Upper lobe of left lung (tissue), 6 donors: ENCODE data around the gene CRYGD. TPM values are rescaled to one million over a fixed set of nuclear protein-coding genes. Genes with fewer than 3 reads are reported as not detected.

Experiments
- ATAC-seq, 2 donors: fragments of 200-7000 bp; cut with Tn5 transposase; one replicate each; pipeline ENCODE4 v1.9.1; 2022; ENCODE audit warnings: mild to moderate bottlenecking in 2 of 2, moderate library complexity in 2 of 2; ENCODE audit not compliant: low FRiP score in 2 of 2
- DNase-seq, 2 donors: peaks; one replicate each; pipeline ENCODE4 v3.0.0-alpha.2; 2019 to 2020
- H3K27ac ChIP-seq, 4 donors: fragments of 200-600 bp; sonication (generic); one replicate each; pipeline ENCODE4 v1.5.1; 2016 to 2019
- H3K27me3 ChIP-seq, 4 donors: fragments of 200-600 bp; sonication (generic); one replicate each; pipeline ENCODE4 v1.5.1; 2017 to 2019
- H3K36me3 ChIP-seq, 4 donors: fragments of 200-600 bp; sonication (generic); one replicate each; pipeline ENCODE4 v1.5.1; 2016 to 2019
- H3K4me1 ChIP-seq, 4 donors: fragments of 200-600 bp; sonication (generic); one replicate each; pipeline ENCODE4 v1.5.1; 2018 to 2019
- H3K4me3 ChIP-seq, 4 donors: fragments of 200-600 bp; sonication (generic); one replicate each; pipeline ENCODE4 v1.5.1; 2017 to 2019; ENCODE audit warnings: mild to moderate bottlenecking in 2 of 4, moderate library complexity in 1 of 4
- H3K9me3 ChIP-seq, 4 donors: fragments of 200-600 bp; sonication (generic); one replicate each; pipeline ENCODE4 v1.5.1; 2018 to 2019
- CTCF ChIP-seq, 6 experiments: fragments of 450-650 bp in 4 of 6; fragments of 200-600 bp in 2 of 6; sonication (generic) in 2 of 6; IDR thresholded peaks; one replicate each; pipeline ENCODE4 v1.5.1; 2016 to 2019; ENCODE audit warnings: antibody characterized with exemption in 6 of 6
- EP300 ChIP-seq, 4 donors: sonication (generic); formaldehyde crosslinking; IDR thresholded peaks; one replicate each; pipeline ENCODE4 v1.5.1; 2017; ENCODE audit warnings: antibody characterized with exemption in 4 of 4, control low read depth in 2 of 4
- POLR2A ChIP-seq, 4 donors: fragments of 450-650 bp; IDR thresholded peaks; one replicate each; pipeline ENCODE4 v1.5.1; 2016 to 2017; ENCODE audit warnings: antibody characterized with exemption in 4 of 4, mild to moderate bottlenecking in 2 of 4
- POLR2AphosphoS5 ChIP-seq, 2 donors: sonication (generic); formaldehyde crosslinking; IDR thresholded peaks; one replicate each; pipeline ENCODE4 v1.5.1; 2017; ENCODE audit warnings: antibody characterized with exemption in 2 of 2
- WGBS, 2 donors: methylation state at CpG; one replicate each; pipeline ENCODE4 v1.1.5; 2017 to 2018; 5-methylcytosine and 5-hydroxymethylcytosine counted together
- total RNA-seq, 6 donors: library from RNA; depleted of rRNA in 4 of 6; stranded (reverse); fragments of >200 nt in 4 of 6; gene quantifications; one replicate each; pipeline versions ENCODE4 v1.1.0 to v1.2.1, GENCODE V29; 2016 to 2021
- donor health status: DM: no; HTN: no; CAD: no; lungs with moderate emphysema.
- donor health status: DM: no; HTN: yes; CAD: no; lungs with severe emphysema.

The CRYGD gene
- total RNA-seq, 6 donors from 2014 or later: not detected

GRCh38 chr2:208098267-208098666 is 26.1 kb downstream of the CRYGD start:
- H3K4me1 ChIP-seq: no peaks in the 10 kb centered on the region
- no peak overlapping the region for H3K27ac ChIP-seq
- ATAC-seq (no peak), DNase-seq (no peak)
- no peaks in the 10 kb centered on the region for H3K27me3 ChIP-seq
- no peaks in the 10 kb centered on the region for H3K36me3 ChIP-seq
- no peak overlapping the region for H3K4me3 ChIP-seq
- H3K9me3 ChIP-seq: no peaks in the 10 kb centered on the region
- no peak for TF ChIP-seq POLR2A (IDR thresholded peaks at IDR 0.05)
- TF ChIP-seq EP300 (IDR thresholded peaks at IDR 0.05): no peak
- TF ChIP-seq POLR2AphosphoS5 (IDR thresholded peaks at IDR 0.05): no peak
- no peak for TF ChIP-seq CTCF (IDR thresholded peaks at IDR 0.05)
- WGBS, 2 donors: 52 to 65% methylated on average over 2 of the region's 2 CpGs

GRCh38 chr2:208097801-208098200 is 26.5 kb downstream of the CRYGD start:
- Histone ChIP-seq H3K27me3 (no peaks in the 10 kb centered on the region), H3K9me3 (no peaks in the 10 kb centered on the region), H3K36me3 (no peaks in the 10 kb centered on the region), H3K27ac (no peak overlapping the region), H3K4me1 (no peaks in the 10 kb centered on the region), H3K4me3 (no peak overlapping the region)
- 72 to 83% methylated on average over 5 of the region's 5 CpGs for WGBS, 2 donors
- TF ChIP-seq CTCF (IDR thresholded peaks at IDR 0.05): no peak
- DNase-seq (no peak), ATAC-seq (no peak)

GRCh38 chr2:208097313-208097712 is 27.0 kb downstream of the CRYGD start:
- 76 to 84% methylated on average over 3 of the region's 3 CpGs for WGBS, 2 donors
- Histone ChIP-seq H3K36me3 (no peaks in the 10 kb centered on the region), H3K27ac (no peak overlapping the region), H3K27me3 (no peaks in the 10 kb centered on the region), H3K4me3 (no peak overlapping the region), H3K9me3 (no peaks in the 10 kb centered on the region), H3K4me1 (no peaks in the 10 kb centered on the region)
- ATAC-seq: no peak
- no peak for TF ChIP-seq POLR2A (IDR thresholded peaks at IDR 0.05)
- TF ChIP-seq POLR2AphosphoS5 (IDR thresholded peaks at IDR 0.05): no peak
- TF ChIP-seq EP300 (IDR thresholded peaks at IDR 0.05): no peak
- TF ChIP-seq CTCF (IDR thresholded peaks at IDR 0.05): no peak
- DNase-seq: no peak

GRCh38 chr2:208096080-208096479 is 28.2 kb downstream of the CRYGD start:
- no peaks in the 10 kb centered on the region for H3K4me1 ChIP-seq
- H3K36me3 ChIP-seq: no peaks in the 10 kb centered on the region
- no peak overlapping the region for H3K4me3 ChIP-seq
- 72% methylated on average over 3 of the region's 3 CpGs for WGBS, 2 donors
- H3K9me3 ChIP-seq: no peaks in the 10 kb centered on the region
- TF ChIP-seq POLR2A (IDR thresholded peaks at IDR 0.05): no peak
- TF ChIP-seq CTCF (IDR thresholded peaks at IDR 0.05): no peak
- TF ChIP-seq EP300 (IDR thresholded peaks at IDR 0.05): no peak
- TF ChIP-seq POLR2AphosphoS5 (IDR thresholded peaks at IDR 0.05): no peak
- DNase-seq (no peak), ATAC-seq (peak in 1 of 2 donors; percentile 59)
- H3K27me3 ChIP-seq: no peaks in the 10 kb centered on the region
- H3K27ac ChIP-seq: no peak overlapping the region

GRCh38 chr2:208093128-208093527 is 31.2 kb downstream of the CRYGD start:
- no peak for ATAC-seq
- no peak for DNase-seq
- TF ChIP-seq POLR2AphosphoS5 (IDR thresholded peaks at IDR 0.05) (no peak), CTCF (IDR thresholded peaks at IDR 0.05) (no peak), EP300 (IDR thresholded peaks at IDR 0.05) (no peak), POLR2A (IDR thresholded peaks at IDR 0.05) (no peak)
- Histone ChIP-seq H3K4me1 (no peaks in the 10 kb centered on the region), H3K27me3 (no peaks in the 10 kb centered on the region), H3K36me3 (no peaks in the 10 kb centered on the region), H3K9me3 (no peaks in the 10 kb centered on the region), H3K27ac (no peak overlapping the region), H3K4me3 (no peak overlapping the region)
